Caki2 (cell line): ENCODE measurements around the gene TAOK1. TPM values are rescaled to one million over a fixed set of nuclear protein-coding genes. Genes with fewer than 3 reads are reported as not detected.

Experiments
- DNase-seq: peaks from one replicate; pipeline ENCODE4 v3.0.0-alpha.2; 2015; ENCODE audit warnings: low read depth
- in situ Hi-C: cut with HindIII; loops from 2 replicates; pipeline ENCODE4 v1.10.0; 2016; ENCODE audit warnings: low sequenced_read_pairs, low pct_unique_long_range_greater_than_20kb, mixed read lengths
- total RNA-seq: library from RNA; depleted of rRNA; stranded (reverse); fragments of >200 nt; shearing (Covaris generic); gene quantifications from 2 replicates; pipeline ENCODE4 v1.2.3, GENCODE V29; 2014; ENCODE audit warnings: low replicate concordance

The TAOK1 gene
- total RNA-seq, 1 experiment from 2014 or later, result 14.2 TPM

- peak; percentile 89 for DNase-seq
- in situ Hi-C loops, result no loop called here
These were observed 20.1 kb upstream of the TAOK1 start for GRCh38 chr17:29369831-29370735.

- in situ Hi-C loops, result no loop called here
- peak; percentile 46 for DNase-seq
These were observed 13.4 kb upstream of the TAOK1 start for GRCh38 chr17:29376667-29377270.

DNA sequence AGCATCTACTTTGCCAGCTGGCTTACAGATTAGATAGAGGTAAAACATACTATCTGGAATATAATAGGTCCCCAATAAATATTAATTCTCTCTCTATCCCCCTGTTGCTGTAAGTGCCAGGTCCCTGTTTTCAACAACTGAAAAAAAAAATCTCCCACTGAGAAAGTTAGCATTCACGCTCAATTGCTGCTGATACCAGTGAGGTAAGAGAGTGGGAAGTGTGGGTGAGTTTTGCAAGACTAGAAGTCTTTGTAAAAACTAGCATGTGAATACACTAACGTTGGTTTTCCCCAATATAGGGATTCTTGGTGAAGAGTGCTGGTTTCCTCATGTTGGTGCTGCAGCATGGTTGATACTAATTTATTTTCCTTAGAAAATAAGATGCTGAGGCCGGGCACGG is 11.7 kb upstream of the TAOK1 start:
- in situ Hi-C loops, result no loop called here
- DNase-seq, result no peak

DNA sequence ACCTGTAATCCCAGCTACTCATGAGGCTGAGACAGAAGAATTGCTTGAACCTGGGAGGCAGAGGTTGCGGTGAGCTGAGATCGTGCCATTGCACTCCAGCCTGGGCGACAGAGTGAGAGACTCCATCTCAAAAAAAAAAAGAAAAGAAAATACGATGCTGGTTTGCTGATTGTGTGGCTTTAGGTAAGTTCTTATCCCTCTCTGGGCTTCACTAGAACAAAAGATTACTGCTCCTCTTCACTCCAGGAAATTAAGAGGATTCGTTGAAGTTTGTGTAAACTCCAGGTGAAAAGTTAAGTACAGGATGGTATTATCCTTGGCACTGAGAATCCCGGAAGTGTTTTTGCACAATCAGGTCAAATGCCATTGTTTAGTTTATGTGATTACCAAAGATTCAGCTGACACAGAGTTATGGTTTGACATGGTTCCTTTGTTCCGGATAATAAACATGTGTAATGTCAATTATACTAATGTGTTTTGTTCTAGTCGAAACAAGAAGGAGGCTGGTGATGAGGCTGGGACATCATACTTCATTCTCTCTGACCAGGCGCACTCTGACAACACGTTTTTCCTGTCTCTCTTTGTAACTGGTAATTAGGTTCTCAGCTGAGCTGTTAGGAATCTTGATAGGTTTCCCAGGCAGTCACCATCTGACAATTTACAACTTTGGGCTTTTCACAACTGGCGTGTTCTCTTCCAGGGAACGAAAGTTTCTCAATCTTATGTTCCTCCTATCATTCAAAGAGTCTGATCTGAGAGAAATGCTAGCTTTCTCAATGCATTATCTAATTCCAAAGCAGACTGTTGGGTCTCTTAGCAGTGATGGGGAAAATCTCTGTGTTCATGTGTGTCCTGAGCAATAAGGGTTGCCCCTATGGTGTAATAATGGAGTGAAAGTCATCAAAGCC is 10.8 kb upstream of the TAOK1 start:
- in situ Hi-C loops, result no loop called here
- DNase-seq, result peak; percentile 82

- in situ Hi-C loops, result no loop called here
- no peak for DNase-seq
These were observed 6.5 kb upstream of the TAOK1 start for GRCh38 chr17:29383686-29384085.

- DNase-seq, result peak; percentile 18
These were observed 5.3 kb upstream of the TAOK1 start for GRCh38 chr17:29384901-29385300.

DNA sequence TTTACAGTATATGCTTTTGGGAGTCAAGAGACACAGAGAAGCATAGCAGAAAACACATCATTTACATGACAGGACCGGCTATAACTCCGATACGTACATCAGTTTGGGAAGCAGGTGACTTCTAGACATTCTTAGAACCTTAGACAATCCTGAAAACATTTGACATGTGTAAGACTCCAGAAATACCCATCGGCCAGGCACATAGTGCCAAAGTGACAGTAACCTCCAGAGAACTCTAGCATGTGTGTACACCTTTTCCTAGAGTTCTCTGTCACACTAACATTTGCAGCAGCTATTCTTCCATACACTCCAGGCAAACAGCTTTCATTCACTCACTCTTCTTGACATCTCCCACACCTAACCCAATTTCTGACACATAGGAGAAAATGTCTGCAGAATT is 3.4 kb upstream of the TAOK1 start:
- DNase-seq, result no peak
- in situ Hi-C loops, result no loop called here

More at GRCh38 chr17:29384901-29385300, 5.3 kb upstream of the TAOK1 start:
- in situ Hi-C loops, result no loop called here

- DNase-seq, result no peak
- in situ Hi-C loops, result no loop called here
These were observed 1.2 kb upstream of the TAOK1 start for GRCh38 chr17:29388937-29389336.

GRCh38 chr17:29390851-29391631 is 878 bp downstream of the TAOK1 start:
- DNase-seq, result peak; percentile 40
- in situ Hi-C loops, result no loop called here

- in situ Hi-C loops, result no loop called here
- no peak for DNase-seq
These were observed 3.3 kb downstream of the TAOK1 start for GRCh38 chr17:29393436-29393835.

DNA sequence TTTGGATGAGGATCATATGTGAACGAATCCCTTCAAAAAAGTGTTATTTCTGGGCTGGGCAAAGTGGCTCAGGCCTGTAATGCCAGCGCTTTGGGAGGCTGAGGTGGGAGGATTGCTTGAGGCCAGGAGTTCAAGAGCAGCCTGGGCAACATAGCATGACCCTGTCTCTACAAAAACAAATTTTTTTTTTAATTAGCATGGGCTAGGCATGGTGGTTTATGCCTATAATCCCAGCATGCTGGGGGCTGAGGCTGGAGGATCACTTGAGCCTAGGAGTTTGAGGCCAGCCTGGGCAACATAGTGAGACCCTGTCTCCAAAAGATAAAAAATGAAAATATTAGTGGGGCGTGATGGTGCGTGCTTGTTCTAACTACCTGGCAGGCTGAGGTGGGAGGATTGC is 4.6 kb downstream of the TAOK1 start:
- no peak for DNase-seq
- in situ Hi-C loops, result no loop called here

- no peak for DNase-seq
- in situ Hi-C loops, result no loop called here
These were observed 5.9 kb downstream of the TAOK1 start for GRCh38 chr17:29396066-29396465.

- in situ Hi-C loops, result no loop called here
These were observed 9.5 kb downstream of the TAOK1 start for GRCh38 chr17:29399634-29400033.

GRCh38 chr17:29400818-29401217 is 10.7 kb downstream of the TAOK1 start:
- no peak for DNase-seq
- in situ Hi-C loops, result no loop called here

More at GRCh38 chr17:29399634-29400033, 9.5 kb downstream of the TAOK1 start:
- no peak for DNase-seq

DNA sequence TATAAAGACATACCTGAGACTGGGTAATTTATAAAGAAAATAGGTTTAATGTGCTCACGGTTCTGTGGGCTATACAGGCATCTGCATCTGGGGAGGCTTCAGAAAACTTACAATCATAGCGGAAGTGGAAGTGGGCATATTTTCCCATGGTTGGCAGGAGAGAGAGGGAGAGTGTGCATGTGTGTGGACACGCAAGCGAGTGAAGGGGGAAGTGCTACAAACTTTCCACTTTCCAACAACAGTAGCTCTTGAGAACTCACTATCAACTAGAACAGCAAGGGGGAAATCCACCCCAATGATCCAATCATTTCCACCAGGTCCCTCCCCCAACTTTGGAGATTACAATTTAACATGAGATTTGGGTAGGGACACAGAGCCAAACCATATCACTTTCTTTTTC is 11.1 kb downstream of the TAOK1 start:
- DNase-seq, result no peak
- in situ Hi-C loops, result no loop called here

GRCh38 chr17:29407856-29408255 is 17.7 kb downstream of the TAOK1 start:
- in situ Hi-C loops, result no loop called here
- DNase-seq, result no peak

DNA sequence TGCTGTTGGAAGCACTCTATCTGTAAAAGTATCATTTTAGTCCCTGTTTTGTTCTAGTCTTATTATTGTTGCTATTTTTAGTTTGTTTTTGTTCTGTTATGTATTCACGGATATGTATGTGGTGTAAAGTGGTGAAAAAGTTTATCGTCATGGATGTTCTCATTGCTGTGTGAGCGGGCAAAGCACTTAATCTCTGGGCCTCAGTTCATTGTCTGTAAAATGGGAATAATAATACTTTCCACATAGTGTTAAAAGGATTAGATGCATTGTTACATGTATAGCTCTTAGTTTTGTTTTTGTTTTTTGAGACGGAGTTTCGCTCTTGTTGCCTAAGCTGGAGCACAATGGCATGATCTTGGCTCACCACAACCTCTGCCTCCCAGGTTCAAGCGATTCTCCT is 19.8 kb downstream of the TAOK1 start:
- in situ Hi-C loops, result no loop called here
- no peak for DNase-seq
